22Rv1 (cell line): ENCODE measurements around the gene PIRT.

Source experiments
- ZFX ChIP-seq: fragments of 450-650 bp; IDR thresholded peaks from 2 replicates; pipeline ENCODE4 v1.6.1; 2017; ENCODE audit warnings: antibody characterized with exemption, borderline replicate concordance
- TF ChIP-seq, protein P1 (sequence below): fragments of 450-650 bp; IDR thresholded peaks from 2 replicates; pipeline ENCODE4 v1.5.1; 2017; ENCODE audit warnings: mild to moderate bottlenecking

DNA sequence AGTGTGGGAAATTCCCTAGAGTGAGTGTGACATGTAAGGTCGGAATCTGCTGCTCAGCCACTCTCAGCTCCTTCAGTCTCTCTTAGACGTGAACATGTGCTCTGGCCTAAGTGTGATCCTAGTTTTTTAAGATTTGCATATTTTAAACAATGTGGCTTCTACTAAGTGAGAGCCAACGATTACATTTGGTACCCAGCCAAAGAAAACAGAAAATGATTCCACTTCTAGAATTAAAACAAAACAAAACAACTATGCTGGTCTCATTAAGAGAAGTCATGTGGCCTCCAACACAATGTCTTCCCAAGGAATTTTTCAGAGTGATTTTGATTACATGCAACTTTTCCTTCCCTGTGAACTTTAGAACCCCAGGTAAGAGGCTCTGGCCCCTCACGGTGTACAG is 44.1 kb downstream of the PIRT start:
- TF ChIP-seq, protein P1, sequence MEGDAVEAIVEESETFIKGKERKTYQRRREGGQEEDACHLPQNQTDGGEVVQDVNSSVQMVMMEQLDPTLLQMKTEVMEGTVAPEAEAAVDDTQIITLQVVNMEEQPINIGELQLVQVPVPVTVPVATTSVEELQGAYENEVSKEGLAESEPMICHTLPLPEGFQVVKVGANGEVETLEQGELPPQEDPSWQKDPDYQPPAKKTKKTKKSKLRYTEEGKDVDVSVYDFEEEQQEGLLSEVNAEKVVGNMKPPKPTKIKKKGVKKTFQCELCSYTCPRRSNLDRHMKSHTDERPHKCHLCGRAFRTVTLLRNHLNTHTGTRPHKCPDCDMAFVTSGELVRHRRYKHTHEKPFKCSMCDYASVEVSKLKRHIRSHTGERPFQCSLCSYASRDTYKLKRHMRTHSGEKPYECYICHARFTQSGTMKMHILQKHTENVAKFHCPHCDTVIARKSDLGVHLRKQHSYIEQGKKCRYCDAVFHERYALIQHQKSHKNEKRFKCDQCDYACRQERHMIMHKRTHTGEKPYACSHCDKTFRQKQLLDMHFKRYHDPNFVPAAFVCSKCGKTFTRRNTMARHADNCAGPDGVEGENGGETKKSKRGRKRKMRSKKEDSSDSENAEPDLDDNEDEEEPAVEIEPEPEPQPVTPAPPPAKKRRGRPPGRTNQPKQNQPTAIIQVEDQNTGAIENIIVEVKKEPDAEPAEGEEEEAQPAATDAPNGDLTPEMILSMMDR: no peak
- no peak for TF ChIP-seq ZFX
